GM21825 (cell line): Measurements from ENCODE around the gene SLC50A1.

ENCODE experiments used
- ATAC-seq: cut with Tn5 transposase; IDR thresholded peaks from one replicate; pipeline ENCODE4 v1.9.1; 2021; ENCODE audit warnings: mild to moderate bottlenecking, moderate library complexity; ENCODE audit not compliant: unreplicated experiment

SLC50A1 gene

GRCh38 chr1:155135415-155136028 is at the start of gene SLC50A1:
SLC50A1 (plus strand) TSS chr1:155135852; CDS start chr1:155135912, 60 bp downstream.
- peak; percentile 80 for ATAC-seq

GRCh38 chr1:155086128-155086741 is 49.4 kb upstream of the SLC50A1 start:
- no peak for ATAC-seq

- ATAC-seq, result no peak
Measured at GRCh38 chr1:155086856-155087535, 48.7 kb upstream of the SLC50A1 start.

DNA sequence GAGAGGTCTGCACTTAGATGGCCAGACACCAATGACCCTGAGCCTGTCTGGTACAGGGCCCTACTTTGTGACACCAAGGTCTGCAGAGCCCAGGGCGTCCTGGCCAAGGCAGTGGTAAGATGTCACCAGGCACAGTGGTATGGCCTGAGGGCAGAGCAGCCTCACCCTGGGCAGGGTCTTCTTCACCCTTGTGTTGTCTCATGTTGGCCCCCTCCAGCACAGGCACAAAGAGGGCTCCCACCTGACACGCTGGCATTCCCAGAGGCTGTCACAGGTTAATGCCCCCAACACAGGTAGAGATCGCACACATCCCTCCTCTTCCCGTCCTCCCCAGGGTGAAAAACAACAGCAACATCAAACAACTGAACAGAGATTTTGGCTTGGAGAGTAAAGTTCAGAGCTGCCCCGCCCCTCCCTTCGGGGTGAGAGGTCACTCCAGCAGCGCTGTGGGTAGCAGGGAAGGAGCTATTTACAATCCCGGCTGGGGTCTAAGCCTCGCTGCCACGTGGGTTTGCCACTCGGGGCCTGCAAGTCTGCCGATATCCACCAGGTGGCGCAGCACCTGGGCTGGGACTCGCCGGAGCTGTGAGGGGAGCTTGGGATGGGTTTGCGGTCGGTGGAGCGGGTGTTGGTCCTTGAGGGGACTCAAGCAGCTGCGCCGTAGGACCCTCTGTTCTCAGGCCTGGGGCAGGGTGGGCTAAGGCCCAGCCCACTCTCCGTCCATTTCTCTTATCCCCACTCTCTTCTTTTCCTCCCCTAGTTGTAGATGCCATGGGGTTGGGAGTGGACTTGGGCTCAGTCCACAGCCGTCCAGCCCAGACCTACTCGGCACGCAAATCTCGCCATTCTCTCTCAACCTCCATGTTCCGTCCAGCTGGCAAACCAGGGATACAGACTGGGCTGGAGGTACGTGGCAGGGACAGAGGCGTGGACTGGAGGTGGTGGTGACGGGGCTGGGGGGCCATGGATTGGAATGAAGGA is 44.3 kb upstream of the SLC50A1 start:
- no peak for ATAC-seq

DNA sequence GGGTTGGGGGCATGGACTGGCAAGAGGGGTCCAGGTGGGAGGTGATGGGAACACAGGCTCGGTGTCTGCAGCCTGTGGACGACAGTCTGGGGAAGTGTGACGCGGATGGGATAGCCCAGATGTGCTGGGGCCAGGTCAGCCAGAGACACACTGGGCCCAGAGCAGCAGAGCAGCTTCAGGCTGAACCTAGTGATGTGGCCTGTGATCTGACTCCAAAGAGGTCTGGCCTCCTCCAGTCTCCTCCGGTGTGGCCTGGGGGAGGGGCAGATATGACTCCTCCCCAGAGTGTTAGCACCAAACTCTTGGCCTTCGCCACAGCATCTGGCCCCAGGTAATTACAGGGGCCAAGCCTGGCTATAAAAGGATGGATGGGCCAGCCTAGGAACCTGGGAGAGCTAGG is 43.5 kb upstream of the SLC50A1 start:
- ATAC-seq, result no peak

- no peak for ATAC-seq
Measured at GRCh38 chr1:155092641-155093040, 43.0 kb upstream of the SLC50A1 start.

- ATAC-seq, result no peak
Measured at GRCh38 chr1:155093911-155094621, 41.6 kb upstream of the SLC50A1 start.

DNA sequence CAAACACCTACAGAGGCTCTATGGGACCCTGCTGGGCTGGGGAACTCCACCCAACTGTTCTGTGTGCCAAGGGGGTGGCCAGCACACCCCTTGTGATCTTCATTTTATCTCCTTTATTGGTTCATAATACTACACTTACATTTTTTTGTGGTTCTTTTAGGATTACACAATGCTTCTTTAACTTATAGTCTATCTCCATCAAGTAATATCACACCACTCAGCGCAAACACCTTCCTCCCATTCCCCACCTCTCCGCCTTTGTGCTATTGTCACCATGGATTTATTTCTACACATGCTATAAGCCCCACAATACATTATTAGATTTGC is 41.1 kb upstream of the SLC50A1 start:
- no peak for ATAC-seq

DNA sequence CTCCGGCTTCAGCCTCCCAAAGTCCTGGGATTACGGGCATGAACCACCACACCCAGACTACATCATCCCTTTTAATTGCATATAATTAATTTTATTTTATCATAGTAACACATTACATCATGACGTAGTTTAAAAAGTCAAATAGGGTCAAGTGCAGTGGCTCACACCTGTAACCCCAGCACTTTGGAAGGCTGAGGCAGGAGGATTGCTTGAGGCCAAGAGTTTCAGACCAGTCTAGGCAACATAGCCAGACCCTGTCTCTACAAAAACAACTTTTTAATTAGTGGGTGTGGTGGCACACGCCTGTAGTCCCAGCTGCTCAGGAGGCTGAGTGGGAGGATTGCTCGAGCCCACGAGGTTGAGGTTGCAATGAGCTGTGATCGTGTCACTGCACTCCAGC is 36.3 kb upstream of the SLC50A1 start:
- no peak for ATAC-seq

DNA sequence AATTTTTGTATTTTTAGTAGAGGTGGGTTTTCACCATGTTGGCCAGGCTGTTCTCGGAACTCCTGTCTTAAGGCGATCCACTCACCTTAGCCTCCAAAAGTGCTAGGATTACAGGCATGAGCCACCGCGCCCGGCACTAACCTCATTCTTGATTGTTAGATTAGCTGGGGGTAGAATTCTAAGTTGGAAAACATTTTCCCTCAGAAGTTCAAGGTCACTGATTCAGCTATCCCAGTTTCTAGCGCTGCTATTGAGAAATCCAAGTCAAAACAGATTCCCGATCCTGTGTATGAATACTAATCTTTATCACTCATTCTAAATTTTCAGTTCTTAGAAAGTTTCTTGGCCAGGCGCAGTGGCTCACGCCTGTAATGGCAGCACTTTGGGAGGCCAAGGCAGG is 32.3 kb upstream of the SLC50A1 start:
- no peak for ATAC-seq

GRCh38 chr1:155104605-155105534 is 30.8 kb upstream of the SLC50A1 start:
- no peak for ATAC-seq

DNA sequence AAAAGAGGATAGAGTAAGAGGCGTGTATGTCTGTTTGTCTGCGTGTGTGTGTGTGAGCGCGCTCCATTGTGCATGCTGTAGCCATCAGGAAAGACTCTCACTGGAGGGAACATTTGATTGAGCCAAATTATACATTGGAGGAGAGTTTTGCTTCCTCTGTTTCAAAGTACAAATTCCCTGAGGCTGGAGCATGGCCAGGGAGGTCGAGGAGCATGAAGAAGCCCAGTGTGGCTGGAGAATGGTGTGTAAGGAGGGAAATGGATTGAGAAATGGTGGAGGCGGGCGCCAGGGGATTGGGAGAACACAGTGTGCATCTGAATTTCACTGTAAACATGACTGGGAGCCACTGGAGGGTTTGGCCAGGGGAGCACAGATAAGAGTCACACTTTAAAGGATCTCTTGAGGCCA is 30.0 kb upstream of the SLC50A1 start:
- no peak for ATAC-seq

DNA sequence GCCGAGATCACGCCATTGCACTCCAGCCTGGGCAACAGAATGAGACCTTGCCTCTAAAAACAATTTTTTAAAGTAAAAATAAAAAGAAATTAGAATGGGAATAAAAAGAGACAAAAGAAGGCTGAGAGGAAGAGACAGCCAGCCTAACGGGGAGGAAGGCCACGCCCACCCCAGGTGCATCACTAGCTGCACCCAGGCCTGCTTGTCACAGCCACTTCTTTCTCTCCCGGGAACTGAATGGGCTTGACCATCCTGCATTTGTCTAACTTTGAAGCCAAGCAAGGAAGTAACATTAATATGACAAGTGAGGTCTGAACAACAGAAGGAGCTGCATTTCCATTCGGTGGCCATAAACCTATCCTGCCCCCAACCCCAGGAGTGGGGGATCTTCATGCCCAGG is 28.8 kb upstream of the SLC50A1 start:
- no peak for ATAC-seq

DNA sequence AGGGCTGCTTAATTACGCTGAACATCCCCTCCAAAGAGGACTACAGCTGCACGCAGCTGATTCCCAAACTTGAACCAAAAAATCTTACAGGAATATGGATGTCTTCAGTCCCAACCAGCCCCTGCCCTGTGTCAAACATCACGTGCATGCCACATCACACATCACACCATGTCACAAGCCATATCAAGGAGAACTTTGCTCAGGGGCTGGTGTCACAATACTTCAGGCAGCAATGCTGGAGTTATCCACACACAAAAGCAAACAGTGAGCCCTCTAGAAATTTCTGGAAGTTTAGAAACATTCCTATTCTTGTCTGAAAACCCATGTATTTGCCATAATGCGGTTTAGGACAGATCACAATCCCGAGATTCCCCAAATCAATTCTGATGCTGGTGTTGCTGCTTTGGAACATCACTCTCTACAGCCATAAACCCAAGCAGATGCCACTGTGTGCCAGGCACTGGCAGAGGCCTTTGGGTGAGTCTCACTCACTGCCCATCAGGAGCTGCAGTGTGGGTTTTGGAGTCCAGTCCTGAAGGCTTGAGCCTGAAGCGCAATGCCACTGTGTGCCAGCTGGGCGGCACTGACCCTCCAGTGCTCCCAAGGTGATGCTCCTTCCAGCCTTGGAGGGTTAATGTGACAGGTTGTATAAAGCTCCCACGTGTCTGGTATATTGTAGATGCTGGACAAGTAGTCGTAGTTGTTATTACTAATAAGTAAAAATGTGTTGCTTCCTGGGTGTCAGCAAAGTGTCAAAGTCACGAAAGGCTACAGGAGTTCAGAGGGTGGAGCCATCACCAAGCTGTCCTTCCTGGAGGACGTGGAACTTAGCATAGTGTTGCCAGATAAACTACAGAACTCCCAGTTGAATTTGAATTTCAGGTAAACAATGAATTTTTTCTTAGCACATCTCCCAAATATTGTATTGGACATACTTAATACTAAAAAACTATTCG is 28.1 kb upstream of the SLC50A1 start:
- ATAC-seq, result no peak

- ATAC-seq, result no peak
Measured at GRCh38 chr1:155108296-155108695, 27.4 kb upstream of the SLC50A1 start.

DNA sequence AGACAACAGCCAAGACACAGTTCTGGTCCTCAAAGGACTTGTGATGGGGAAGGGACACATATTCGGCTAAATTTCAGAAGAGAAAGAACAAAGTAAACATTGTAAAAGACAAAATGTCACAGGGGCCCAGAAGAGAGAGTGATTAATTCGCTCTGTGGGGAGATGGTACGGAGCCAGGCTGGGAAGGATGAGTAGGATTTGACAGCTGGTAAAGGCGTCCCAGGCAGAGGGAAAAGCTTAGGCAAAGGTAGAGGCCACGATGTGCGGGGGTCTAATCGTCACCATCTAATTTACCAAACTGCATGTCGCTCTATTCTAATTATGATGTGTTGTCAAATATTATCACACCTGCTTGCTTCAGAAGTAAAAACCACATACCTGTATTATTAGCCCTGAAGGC is 25.3 kb upstream of the SLC50A1 start:
- ATAC-seq, result no peak

DNA sequence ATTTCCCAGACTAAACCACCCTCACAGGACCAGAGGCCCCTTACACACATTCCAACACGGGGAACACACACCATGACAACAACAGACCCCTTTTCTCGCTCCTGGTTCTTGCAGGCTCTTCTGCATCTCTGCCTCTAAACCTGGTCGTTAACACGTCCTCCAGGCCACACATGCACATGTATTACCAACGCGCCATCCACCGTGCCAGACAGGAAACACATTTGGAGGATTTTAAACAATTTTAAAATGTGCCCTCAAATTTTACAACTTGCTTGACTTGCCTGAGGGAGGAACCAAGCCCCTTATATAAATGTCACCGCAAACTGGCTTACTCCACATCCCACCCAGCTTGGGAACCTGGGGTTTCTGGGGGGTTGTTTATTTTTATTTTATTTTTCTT is 24.8 kb upstream of the SLC50A1 start:
- ATAC-seq, result no peak

DNA sequence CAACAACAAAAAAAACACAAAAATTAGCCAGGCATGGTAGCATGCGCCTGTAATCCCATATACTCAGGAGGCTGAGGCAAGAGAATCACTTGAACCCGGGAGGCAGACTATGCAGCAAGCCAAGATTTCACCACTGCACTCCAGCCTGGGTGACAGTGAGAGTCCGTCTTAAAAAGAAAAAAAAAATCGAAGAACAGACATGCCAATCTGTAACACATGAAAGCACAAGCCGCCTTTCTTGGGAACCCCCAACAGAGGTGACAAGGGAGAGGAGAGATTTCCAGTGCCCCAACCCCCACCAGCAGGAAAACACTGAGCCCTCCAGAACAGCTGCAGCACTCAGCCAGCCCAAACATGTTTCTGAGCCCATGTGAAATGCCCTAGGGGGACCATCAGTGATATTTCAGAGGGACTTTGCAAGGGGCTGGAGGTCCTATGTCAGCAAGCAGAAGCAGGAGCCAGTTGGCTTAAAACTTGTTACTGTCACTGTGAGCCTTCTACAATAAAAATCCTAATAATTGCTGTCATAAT is 22.1 kb upstream of the SLC50A1 start:
- no peak for ATAC-seq
